SK-N-SH (cell line): ENCODE measurements around the gene RGS18.

Experiments
- FOXJ3 ChIP-seq: sonication (generic); formaldehyde crosslinking; IDR thresholded peaks from 2 replicates; pipeline ENCODE4 v1.5.1; 2020; ENCODE audit warnings: mild to moderate bottlenecking, missing genetic modification reagents
- RCOR1 ChIP-seq: fragments of 150-350 bp; IDR thresholded peaks from 2 replicates; pipeline ENCODE4 v1.6.1; 2017; ENCODE audit warnings: antibody characterized with exemption, low read length
- TF ChIP-seq, protein P1 (sequence below): fragments of 200-600 bp; sonication (generic); IDR thresholded peaks from 2 replicates; pipeline ENCODE4 v1.6.1; 2017; ENCODE audit warnings: antibody characterized with exemption, mild to moderate bottlenecking, moderate library complexity
- TF ChIP-seq, protein P2 (sequence below): fragments of 150-350 bp; IDR thresholded peaks from 2 replicates; pipeline ENCODE4 v1.6.1; 2017; ENCODE audit warnings: antibody characterized with exemption, low read length, low read depth, borderline replicate concordance

DNA sequence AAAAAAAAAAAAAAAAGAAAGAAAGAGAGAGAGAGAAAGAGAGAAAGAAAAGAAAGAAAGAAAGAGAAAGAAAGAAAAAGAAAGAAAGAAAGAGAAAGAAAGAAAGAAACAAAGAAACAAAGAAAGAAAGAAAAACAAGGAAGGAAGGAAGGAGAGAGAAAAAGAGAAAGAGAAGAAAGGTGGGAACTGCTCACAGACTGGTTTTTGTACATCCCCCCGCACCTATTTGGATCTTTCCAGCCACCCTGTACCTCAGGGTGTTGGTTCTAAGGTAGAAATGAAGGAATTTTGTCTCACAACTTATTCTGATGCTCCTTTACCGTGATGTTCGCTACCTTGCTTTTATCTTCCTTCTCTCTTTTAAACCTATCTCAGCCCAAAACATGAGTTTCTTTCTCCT lies 43.3 kb upstream of the RGS18 start:
- TF ChIP-seq, protein P1, sequence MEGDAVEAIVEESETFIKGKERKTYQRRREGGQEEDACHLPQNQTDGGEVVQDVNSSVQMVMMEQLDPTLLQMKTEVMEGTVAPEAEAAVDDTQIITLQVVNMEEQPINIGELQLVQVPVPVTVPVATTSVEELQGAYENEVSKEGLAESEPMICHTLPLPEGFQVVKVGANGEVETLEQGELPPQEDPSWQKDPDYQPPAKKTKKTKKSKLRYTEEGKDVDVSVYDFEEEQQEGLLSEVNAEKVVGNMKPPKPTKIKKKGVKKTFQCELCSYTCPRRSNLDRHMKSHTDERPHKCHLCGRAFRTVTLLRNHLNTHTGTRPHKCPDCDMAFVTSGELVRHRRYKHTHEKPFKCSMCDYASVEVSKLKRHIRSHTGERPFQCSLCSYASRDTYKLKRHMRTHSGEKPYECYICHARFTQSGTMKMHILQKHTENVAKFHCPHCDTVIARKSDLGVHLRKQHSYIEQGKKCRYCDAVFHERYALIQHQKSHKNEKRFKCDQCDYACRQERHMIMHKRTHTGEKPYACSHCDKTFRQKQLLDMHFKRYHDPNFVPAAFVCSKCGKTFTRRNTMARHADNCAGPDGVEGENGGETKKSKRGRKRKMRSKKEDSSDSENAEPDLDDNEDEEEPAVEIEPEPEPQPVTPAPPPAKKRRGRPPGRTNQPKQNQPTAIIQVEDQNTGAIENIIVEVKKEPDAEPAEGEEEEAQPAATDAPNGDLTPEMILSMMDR: no peak
- TF ChIP-seq FOXJ3 (CRISPR knock-in tag): no peak
- TF ChIP-seq, protein P2, sequence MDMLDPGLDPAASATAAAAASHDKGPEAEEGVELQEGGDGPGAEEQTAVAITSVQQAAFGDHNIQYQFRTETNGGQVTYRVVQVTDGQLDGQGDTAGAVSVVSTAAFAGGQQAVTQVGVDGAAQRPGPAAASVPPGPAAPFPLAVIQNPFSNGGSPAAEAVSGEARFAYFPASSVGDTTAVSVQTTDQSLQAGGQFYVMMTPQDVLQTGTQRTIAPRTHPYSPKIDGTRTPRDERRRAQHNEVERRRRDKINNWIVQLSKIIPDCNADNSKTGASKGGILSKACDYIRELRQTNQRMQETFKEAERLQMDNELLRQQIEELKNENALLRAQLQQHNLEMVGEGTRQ: no peak
- no peak for TF ChIP-seq RCOR1
